Embryonic facial prominence (tissue), 1 donor: ENCODE measurements around the gene PRM1.

ENCODE experiments used
- DNase-seq: peaks from one replicate; pipeline ENCODE4 v3.0.0-alpha.2; 2016; ENCODE audit errors: extremely low spot score

PRM1 gene

GRCh38 chr16:11280616-11281522 is at the start of gene PRM1:
TSS of gene PRM1 (minus strand) at chr16:11281330. CDS start at chr16:11281238, 92 bp downstream.
- DNase-seq = no peak

- DNase-seq = no peak
Measured at GRCh38 chr16:11330526-11331237, 49.6 kb upstream of the PRM1 start.

- no peak for DNase-seq
Measured at GRCh38 chr16:11329891-11330290, 48.8 kb upstream of the PRM1 start.

- no peak for DNase-seq
Measured at GRCh38 chr16:11329071-11329491, 48.0 kb upstream of the PRM1 start.

- DNase-seq = peak; percentile 29
Measured at GRCh38 chr16:11328172-11329070, 47.3 kb upstream of the PRM1 start.

- no peak for DNase-seq
Measured at GRCh38 chr16:11327277-11328171, 46.4 kb upstream of the PRM1 start.

- DNase-seq = no peak
Measured at GRCh38 chr16:11326737-11327276, 45.7 kb upstream of the PRM1 start.

GRCh38 chr16:11326084-11326736 is 45.1 kb upstream of the PRM1 start:
- no peak for DNase-seq

GRCh38 chr16:11325404-11326083 is 44.4 kb upstream of the PRM1 start:
- DNase-seq = no peak

- no peak for DNase-seq
Measured at GRCh38 chr16:11323551-11324336, 42.6 kb upstream of the PRM1 start.

GRCh38 chr16:11322823-11323222 is 41.7 kb upstream of the PRM1 start:
- DNase-seq = no peak

GRCh38 chr16:11321662-11322061 is 40.5 kb upstream of the PRM1 start:
- no peak for DNase-seq

- no peak for DNase-seq
Measured at GRCh38 chr16:11320170-11320569, 39.0 kb upstream of the PRM1 start.

- no peak for DNase-seq
Measured at GRCh38 chr16:11319529-11320146, 38.5 kb upstream of the PRM1 start.

- no peak for DNase-seq
Measured at GRCh38 chr16:11318817-11319216, 37.7 kb upstream of the PRM1 start.

- no peak for DNase-seq
Measured at GRCh38 chr16:11316331-11317015, 35.3 kb upstream of the PRM1 start.

- DNase-seq = peak; percentile 37
Measured at GRCh38 chr16:11315510-11315909, 34.4 kb upstream of the PRM1 start.
